VCaP (cell line): ENCODE data around the gene IST1.

Experiments
- H3K27ac ChIP-seq: fragments of 450-650 bp; 2 replicates; pipeline ENCODE4 v1.5.1; 2017
- TF ChIP-seq, protein P1 (sequence below): fragments of 450-650 bp; conservative IDR thresholded peaks from 2 replicates; pipeline ENCODE4 v1.5.1; 2017; ENCODE audit warnings: mild to moderate bottlenecking, moderate library complexity

The IST1 gene

DNA sequence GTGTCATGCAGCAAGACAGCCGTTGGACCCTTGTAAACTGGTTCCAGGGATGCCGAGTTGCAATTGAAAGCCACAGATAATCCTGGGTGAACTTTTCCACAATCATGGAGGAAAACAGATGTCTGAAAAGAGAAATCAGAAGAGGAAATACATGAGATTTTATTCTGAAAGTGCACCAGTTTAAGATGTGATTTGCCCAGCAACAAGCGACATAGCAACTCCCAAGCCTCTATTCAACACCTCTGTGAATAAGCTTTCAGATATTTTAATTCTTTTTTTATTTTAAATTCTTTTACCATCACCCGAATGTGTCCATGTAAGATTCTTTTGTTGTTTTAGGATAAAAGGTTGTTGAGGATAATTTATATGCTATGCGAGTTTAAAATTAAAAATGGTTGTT, 58.8 kb downstream of the IST1 start:
- TF ChIP-seq, protein P1, sequence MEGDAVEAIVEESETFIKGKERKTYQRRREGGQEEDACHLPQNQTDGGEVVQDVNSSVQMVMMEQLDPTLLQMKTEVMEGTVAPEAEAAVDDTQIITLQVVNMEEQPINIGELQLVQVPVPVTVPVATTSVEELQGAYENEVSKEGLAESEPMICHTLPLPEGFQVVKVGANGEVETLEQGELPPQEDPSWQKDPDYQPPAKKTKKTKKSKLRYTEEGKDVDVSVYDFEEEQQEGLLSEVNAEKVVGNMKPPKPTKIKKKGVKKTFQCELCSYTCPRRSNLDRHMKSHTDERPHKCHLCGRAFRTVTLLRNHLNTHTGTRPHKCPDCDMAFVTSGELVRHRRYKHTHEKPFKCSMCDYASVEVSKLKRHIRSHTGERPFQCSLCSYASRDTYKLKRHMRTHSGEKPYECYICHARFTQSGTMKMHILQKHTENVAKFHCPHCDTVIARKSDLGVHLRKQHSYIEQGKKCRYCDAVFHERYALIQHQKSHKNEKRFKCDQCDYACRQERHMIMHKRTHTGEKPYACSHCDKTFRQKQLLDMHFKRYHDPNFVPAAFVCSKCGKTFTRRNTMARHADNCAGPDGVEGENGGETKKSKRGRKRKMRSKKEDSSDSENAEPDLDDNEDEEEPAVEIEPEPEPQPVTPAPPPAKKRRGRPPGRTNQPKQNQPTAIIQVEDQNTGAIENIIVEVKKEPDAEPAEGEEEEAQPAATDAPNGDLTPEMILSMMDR, result no peak

DNA sequence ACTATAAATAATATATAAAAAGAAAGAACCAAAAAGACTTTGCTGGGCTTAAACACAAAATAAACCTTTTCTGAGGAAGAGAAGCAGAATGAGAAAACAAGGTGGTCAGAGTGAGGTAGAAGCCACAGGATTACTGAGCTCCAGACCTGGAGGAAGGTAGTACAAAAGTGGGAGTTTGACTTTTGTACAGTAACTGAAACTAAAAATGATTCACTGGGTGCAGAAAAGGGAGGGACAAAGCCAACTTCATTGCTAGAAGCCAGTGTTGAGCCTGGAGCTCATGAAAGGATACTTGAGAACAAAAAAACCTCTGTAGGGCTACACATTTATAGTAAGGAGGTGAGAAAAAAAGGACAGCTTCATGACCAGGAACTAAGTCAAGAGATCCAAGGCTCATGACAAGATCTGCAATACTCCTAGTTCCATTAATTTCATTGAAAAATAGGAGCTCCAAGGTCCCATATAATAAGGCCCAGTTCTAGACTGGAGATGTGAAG, 59.4 kb downstream of the IST1 start:
- TF ChIP-seq, protein P1, result no peak
- H3K27ac ChIP-seq, result no peak overlapping the region

More for the DNA sequence above, 58.8 kb downstream of the IST1 start:
- no peak overlapping the region for H3K27ac ChIP-seq

DNA sequence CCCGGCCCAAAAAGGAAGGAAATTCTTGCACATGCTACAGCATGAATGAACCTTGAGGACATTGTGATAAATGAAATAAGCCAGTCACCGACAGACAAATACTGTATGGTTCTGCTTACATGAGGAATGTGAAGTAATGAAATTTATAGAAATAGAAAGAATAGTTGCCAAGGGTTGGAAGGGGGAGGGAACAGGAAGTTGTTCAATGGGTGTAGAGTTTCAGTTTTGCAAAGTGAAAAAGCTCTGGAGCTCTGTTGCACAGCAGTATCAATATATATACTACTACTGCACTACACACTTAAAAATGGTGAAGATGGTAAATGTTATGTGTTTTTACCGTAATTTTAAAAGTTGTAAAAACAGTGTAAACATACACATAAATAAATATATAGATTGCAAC, 61.2 kb downstream of the IST1 start:
- no peak overlapping the region for H3K27ac ChIP-seq
- TF ChIP-seq, protein P1, result no peak

DNA sequence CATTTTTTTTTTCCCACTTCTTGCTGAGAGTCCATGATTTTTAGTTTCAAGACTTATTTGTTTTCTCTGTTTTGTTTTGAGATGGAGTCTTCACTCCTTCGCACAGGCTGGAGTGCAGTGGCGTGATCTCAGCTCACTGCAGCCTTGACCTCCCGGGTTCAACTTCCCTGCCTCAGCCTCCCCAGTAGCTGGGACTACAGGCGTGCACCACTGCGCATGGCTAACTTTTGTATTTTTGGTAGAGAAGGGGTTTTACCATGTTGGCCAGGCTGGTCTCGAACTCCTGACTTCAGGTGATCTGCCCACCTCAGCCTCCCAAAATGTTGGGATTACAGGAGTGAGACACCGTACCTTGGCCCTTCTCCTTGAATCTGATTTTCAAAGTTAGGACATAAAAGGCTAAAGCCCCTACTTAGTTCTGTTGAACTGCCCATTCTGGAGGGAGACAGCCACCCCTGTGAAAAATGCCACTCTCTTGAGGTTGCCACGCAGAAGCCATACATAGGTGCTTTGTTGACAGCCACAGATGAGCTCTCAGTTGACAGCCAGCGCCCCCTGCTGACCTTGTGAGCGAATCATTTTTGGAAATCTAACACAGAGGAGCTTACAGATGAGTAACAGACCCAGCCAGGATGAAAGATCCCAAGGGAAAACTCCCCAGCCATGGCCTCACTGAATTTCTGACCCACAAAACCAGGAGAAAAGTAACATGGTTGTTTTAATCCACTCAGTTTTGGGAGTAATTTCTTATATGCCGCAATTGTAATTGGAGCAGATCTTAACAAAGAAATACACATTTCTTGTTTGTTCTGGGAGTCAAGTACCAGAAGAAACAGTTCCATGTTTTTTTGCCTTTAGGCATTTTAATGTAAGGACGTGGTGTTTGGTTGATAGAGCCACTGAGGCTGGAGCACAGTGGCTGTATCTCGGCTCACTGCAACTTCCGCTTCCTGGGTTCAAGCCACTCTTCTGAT, 66.0 kb downstream of the IST1 start:
- no peak overlapping the region for H3K27ac ChIP-seq
- TF ChIP-seq, protein P1, result peak; percentile 75

DNA sequence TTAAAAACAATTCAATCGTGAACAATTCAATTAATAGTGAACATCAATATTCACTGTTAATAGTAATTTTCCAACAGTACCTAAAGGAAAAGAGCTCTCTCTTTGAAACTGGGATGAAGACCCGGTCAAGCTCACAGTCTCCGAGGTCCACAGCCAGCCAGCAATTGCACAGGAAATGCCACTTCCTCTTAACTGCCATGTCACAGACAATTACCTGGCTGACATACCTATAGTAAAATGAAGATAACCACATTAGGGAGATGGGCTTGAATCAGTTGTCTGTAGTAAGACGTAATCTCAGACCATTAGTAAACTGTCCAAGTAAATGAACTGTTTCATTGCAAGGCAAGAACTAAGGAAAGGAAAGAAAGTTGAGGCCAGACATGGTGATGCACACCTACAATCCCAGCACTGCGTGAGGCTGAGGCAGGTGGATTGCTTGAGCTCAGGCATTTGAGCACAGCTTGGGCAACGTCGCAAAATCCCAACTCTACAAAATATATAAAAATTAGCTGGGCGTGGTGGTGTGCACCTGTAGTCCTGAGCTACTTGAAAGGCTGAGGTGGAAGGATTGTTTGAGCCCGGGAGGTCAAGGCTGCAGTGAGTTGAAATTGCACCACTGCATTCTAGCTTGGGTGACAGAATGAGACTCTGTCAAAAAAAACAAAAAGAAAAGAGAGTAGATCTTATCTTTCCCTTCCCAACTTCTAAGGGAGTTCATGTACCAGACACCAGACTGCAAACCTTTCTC, 68.0 kb downstream of the IST1 start:
- TF ChIP-seq, protein P1, result no peak

DNA sequence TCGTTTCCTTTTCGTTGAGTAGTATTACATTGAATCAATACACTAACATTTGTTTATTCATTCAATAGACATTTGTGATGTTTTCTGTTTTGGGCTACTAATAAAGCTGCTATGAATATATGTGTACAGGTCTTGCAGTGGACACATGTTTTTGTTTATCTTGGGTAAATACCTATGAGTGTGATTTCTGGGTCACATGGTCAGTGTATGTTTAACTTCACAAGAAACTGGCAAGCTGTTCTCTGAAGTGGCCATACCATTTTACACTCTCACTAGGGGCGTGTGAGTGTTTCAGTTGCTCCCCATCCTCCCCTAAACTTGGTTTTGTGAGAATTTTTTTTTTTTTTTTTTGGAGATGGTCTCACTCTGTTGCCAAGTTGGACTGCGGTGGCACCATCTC, 69.9 kb downstream of the IST1 start:
- TF ChIP-seq, protein P1, result no peak
- H3K27ac ChIP-seq, result no peak overlapping the region

More for the DNA sequence above, 68.0 kb downstream of the IST1 start:
- H3K27ac ChIP-seq, result no peak overlapping the region

DNA sequence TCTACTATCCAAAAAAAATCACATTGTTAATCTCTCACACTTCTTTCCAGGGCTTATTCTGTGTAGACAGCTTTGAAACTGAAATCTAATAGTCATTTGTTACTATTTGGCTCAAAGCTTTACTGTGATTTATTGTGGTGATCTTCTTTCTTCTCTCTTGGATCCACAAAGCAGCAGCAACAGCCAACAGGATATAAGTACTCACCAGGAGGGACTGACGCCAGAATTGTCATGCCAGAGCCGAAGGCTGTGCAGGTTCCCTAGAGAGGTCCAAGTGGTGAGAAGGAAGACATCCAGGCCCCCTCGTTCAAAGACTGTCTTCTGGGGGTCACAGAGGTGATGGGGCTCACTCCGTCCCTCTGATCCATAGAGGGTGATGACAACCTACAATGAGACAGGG, 71.6 kb downstream of the IST1 start:
- no peak overlapping the region for H3K27ac ChIP-seq
- TF ChIP-seq, protein P1, result no peak
